ENCODE results near the gene ACTR1B.

DNA sequence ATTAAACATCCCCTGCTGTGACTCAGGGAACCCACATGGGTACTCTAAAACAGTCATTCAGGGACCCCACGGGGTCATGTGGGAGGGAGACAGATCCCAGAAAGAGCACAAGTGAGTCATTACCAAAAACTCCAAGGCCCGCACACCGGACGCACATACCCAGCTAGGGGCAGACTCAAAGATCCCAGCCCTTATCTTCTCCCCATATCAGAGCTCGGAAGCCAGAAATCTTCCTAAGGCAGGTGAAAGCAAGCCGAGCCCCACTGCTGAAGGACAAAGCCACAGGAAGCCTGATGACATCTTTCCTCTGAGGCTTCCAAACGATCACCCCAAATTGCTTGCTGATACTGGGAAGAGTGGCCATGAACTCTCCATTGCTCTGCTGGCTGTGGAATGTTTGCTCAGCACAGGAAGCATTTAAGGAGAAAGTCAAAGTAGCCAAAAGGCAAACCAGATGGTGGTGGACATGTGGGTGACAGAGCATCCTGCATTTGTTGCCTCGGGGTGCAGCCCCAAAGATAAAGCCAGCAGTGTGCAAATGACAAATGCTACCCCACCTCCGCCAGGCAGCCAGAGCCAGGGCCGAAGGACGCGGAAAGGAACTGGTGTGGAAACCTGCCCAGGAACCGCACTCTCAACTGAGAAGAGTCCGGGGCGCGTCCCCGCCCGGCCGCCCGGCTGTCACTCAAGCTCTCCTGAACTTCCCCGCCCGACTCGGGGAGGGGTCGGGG, 784 bp downstream of the ACTR1B start:
- TF ChIP-seq, protein P1, sequence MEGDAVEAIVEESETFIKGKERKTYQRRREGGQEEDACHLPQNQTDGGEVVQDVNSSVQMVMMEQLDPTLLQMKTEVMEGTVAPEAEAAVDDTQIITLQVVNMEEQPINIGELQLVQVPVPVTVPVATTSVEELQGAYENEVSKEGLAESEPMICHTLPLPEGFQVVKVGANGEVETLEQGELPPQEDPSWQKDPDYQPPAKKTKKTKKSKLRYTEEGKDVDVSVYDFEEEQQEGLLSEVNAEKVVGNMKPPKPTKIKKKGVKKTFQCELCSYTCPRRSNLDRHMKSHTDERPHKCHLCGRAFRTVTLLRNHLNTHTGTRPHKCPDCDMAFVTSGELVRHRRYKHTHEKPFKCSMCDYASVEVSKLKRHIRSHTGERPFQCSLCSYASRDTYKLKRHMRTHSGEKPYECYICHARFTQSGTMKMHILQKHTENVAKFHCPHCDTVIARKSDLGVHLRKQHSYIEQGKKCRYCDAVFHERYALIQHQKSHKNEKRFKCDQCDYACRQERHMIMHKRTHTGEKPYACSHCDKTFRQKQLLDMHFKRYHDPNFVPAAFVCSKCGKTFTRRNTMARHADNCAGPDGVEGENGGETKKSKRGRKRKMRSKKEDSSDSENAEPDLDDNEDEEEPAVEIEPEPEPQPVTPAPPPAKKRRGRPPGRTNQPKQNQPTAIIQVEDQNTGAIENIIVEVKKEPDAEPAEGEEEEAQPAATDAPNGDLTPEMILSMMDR (IDR thresholded peaks at IDR 0.05) = no peak
- TF ChIP-seq POLR2A (IDR thresholded peaks at IDR 0.05) = peak in 1 of 2 donors; percentile 48
